GM06990 (cell line): ENCODE results near the gene SELENOV.

Experiments
- DNase-seq: peaks from one replicate; pipeline ENCODE4 v3.0.0-alpha.2; 2011; ENCODE audit not compliant: insufficient read length; ENCODE audit errors: extremely low read depth
- H3K27me3 ChIP-seq: replicated peaks from 2 replicates; pipeline ENCODE4 v1.6.0; 2011; ENCODE audit warnings: low read length; ENCODE audit not compliant: control insufficient read depth, insufficient read depth
- H3K36me3 ChIP-seq: 2 replicates; pipeline ENCODE4 v1.5.1; 2011; ENCODE audit warnings: low read length; ENCODE audit not compliant: control insufficient read depth, insufficient read depth
- H3K4me3 ChIP-seq: replicated peaks from 2 replicates; pipeline ENCODE4 v1.5.1; 2011; ENCODE audit warnings: low read depth, mild to moderate bottlenecking, control low read depth, low read length
- CTCF ChIP-seq: IDR thresholded peaks from 2 replicates; pipeline ENCODE4 v1.5.1; 2011; ENCODE audit warnings: low read length, control low read depth, mild to moderate bottlenecking, inconsistent platforms; ENCODE audit not compliant: insufficient read depth, poor library complexity, severe bottlenecking

Gene SELENOV

GRCh38 chr19:39501340-39501739 lies 13.6 kb upstream of the SELENOV start:
- TF ChIP-seq CTCF, result no peak
- no peak for DNase-seq
- no peak overlapping the region for H3K4me3 ChIP-seq
- no peaks in the 10 kb centered on the region for H3K36me3 ChIP-seq
- no peaks in the 10 kb centered on the region; the same call in 1 of the 2 replicates for H3K27me3 ChIP-seq

GRCh38 chr19:39502640-39503417 lies 12.1 kb upstream of the SELENOV start:
- H3K4me3 ChIP-seq, result no peak overlapping the region

GRCh38 chr19:39506598-39506943 lies 8.4 kb upstream of the SELENOV start:
- H3K36me3 ChIP-seq, result no peaks in the 10 kb centered on the region
- DNase-seq, result no peak
- TF ChIP-seq CTCF, result no peak
- no peak overlapping the region for H3K4me3 ChIP-seq
- H3K27me3 ChIP-seq, result no peaks in the 10 kb centered on the region

More at GRCh38 chr19:39502640-39503417, 12.1 kb upstream of the SELENOV start:
- no peaks in the 10 kb centered on the region for H3K36me3 ChIP-seq
- peak; percentile 61 for TF ChIP-seq CTCF
- no peaks in the 10 kb centered on the region; the same call in 1 of the 2 replicates for H3K27me3 ChIP-seq
- DNase-seq, result peak; percentile 89

DNA sequence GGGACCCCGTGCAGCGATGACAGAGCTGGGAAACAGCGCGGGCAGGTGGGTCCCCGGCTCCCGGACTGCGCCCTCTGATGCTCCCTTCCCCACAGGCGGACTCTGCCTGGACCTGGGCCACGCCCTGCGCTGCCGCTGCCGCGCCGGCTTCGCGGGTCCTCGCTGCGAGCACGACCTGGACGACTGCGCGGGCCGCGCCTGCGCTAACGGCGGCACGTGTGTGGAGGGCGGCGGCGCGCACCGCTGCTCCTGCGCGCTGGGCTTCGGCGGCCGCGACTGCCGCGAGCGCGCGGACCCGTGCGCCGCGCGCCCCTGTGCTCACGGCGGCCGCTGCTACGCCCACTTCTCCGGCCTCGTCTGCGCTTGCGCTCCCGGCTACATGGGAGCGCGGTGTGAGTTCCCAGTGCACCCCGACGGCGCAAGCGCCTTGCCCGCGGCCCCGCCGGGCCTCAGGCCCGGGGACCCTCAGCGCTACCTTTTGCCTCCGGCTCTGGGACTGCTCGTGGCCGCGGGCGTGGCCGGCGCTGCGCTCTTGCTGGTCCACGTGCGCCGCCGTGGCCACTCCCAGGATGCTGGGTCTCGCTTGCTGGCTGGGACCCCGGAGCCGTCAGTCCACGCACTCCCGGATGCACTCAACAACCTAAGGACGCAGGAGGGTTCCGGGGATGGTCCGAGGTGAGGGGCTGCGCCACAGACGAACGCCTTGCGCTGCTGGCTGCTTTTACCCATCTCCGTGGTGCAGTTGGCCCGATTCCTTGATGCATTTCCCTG lies 7.8 kb upstream of the SELENOV start:
- no peaks in the 10 kb centered on the region for H3K36me3 ChIP-seq
- peak; percentile 91 for DNase-seq
- TF ChIP-seq CTCF, result no peak
- peak overlapping the region; percentile 68 for H3K4me3 ChIP-seq
- no peaks in the 10 kb centered on the region for H3K27me3 ChIP-seq

DNA sequence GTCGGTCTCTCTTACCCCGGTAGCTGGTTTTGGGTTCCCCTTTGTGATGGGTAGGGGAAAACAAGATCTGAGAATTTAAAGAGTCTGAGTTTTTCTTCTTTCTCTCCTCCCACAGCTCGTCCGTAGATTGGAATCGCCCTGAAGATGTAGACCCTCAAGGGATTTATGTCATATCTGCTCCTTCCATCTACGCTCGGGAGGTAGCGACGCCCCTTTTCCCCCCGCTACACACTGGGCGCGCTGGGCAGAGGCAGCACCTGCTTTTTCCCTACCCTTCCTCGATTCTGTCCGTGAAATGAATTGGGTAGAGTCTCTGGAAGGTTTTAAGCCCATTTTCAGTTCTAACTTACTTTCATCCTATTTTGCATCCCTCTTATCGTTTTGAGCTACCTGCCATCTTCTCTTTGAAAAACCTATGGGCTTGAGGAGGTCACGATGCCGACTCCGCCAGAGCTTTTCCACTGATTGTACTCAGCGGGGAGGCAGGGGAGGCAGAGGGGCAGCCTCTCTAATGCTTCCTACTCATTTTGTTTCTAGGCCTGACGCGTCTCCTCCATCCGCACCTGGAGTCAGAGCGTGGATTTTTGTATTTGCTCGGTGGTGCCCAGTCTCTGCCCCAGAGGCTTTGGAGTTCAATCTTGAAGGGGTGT lies 7.1 kb upstream of the SELENOV start:
- no peak for TF ChIP-seq CTCF
- Histone ChIP-seq H3K4me3 (peak overlapping the region; percentile 68), H3K36me3 (no peaks in the 10 kb centered on the region), H3K27me3 (no peaks in the 10 kb centered on the region)
- no peak for DNase-seq
